Measurements from ENCODE around the gene TSPEAR. TPM values are rescaled to one million over a fixed set of nuclear protein-coding genes. Genes with fewer than 3 reads are reported as not detected.
A peak's percentile ranks its signal among the peaks of the same experiment; 100 is the strongest.

TSPEAR gene
- total and polyA plus RNA-seq, 8 donors, result 0.05 to 0.29 (median 0.12) TPM; not detected in 4

DNA sequence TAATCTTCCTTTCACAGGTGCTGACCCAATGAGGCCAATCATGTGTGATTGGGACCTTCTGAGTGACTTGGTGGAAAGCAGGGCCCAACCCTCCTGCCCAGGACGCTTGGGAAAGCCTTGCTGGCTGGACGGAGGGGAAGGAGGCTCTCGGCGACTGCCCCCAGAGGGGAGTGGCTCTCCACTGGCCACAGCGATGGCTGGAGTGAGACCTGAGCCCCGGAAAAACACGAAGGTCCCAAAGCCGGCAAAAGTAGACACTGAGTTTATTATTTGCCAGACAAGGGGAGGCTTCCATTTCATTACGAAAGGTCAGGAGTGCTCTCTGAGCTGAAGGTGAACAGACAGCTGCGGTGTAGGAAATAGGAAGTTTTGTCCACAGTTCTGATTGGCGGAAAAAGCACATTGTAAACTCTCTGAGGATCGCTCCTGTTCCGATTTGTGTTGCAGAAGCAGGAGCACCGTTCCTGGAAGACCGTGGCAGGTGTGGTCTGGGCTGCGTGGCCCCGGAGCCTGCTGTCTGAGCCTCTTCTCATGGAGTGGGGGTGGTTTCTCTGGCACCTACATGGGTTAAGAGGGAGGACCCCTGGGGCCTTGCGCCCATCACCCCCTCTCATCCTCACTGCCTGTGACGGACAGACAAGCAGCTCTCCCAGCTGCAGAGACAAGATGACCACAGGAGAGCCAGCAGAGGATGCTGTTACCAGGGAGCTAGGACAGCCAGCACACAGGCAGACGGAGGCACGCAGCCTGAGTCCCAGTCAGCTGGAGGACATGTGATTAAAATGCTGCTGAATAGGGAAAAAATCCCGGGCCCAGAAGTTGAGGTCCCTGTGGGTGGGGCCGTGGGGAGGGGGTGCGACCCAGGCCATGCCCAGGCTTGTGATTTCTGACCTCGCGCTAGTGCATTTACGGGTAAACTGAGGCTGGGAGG is 212.8 kb downstream of the TSPEAR start:
- Histone ChIP-seq H3K9me3 (peaks cover 0 to 4% (median 2%) of the 10 kb centered on the region in 4 donors), H3K27me3 (peaks cover 0 to 70% (median 0%) of the 10 kb centered on the region in 3 donors), H3K27ac (no peak overlapping the region), H3K36me3 (no peaks in the 10 kb centered on the region), H3K4me1 (peaks cover 0 to 23% (median 18%) of the 10 kb centered on the region in 4 donors), H3K4me3 (no peak overlapping the region)
- DNase-seq, result no peak
- TF ChIP-seq EP300 (IDR thresholded peaks at IDR 0.05) (no peak), POLR2AphosphoS5 (IDR thresholded peaks at IDR 0.05) (no peak), POLR2A (IDR thresholded peaks at IDR 0.05) (no peak)
- TF ChIP-seq, protein P1, sequence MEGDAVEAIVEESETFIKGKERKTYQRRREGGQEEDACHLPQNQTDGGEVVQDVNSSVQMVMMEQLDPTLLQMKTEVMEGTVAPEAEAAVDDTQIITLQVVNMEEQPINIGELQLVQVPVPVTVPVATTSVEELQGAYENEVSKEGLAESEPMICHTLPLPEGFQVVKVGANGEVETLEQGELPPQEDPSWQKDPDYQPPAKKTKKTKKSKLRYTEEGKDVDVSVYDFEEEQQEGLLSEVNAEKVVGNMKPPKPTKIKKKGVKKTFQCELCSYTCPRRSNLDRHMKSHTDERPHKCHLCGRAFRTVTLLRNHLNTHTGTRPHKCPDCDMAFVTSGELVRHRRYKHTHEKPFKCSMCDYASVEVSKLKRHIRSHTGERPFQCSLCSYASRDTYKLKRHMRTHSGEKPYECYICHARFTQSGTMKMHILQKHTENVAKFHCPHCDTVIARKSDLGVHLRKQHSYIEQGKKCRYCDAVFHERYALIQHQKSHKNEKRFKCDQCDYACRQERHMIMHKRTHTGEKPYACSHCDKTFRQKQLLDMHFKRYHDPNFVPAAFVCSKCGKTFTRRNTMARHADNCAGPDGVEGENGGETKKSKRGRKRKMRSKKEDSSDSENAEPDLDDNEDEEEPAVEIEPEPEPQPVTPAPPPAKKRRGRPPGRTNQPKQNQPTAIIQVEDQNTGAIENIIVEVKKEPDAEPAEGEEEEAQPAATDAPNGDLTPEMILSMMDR (IDR thresholded peaks at IDR 0.05), result no peak
- 58 to 69% (median 63%) methylated on average over 27 of the region's 27 CpGs for WGBS, 5 donors
- intact Hi-C loops (cut with DNase I; ENCODE audit: low total_unique reads), result no loop called here

DNA sequence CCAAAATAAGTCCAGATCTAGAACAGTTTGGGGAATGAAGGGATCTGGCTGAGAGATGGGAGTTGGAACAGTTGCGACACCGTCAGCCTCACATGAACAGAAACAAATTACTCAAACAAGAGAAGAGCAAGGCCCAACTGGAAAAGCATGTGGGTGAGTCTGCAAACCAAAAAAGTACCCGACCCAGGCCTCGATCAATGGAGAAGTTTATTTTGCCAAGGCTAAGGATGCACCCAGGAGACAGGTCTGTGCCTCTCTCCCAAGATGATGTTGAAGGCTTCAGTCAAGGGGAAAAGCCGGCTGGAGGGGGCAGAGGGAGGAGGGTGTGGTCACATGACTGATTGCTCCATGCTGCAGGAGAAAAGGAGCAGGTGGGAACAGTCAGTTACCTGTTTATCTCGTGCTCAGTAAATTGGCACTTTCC is 213.7 kb downstream of the TSPEAR start:
- H3K27ac ChIP-seq, result peak overlapping the region in 2 of 5 donors; percentile 14 to 40
- intact Hi-C loops (cut with DNase I; ENCODE audit: low total_unique reads), result no loop called here
- H3K36me3 ChIP-seq, result no peaks in the 10 kb centered on the region
- peaks cover 0 to 64% (median 0%) of the 10 kb centered on the region in 3 donors for H3K27me3 ChIP-seq
- peaks cover 4 to 12% (median 10%) of the 10 kb centered on the region in 4 donors for H3K9me3 ChIP-seq
- no peak overlapping the region for H3K4me3 ChIP-seq
- WGBS, 5 donors, result 51 to 61% (median 57%) methylated on average over 6 of the region's 6 CpGs
- TF ChIP-seq POLR2AphosphoS5 (IDR thresholded peaks at IDR 0.05) (no peak), EP300 (IDR thresholded peaks at IDR 0.05) (no peak), POLR2A (IDR thresholded peaks at IDR 0.05) (no peak)
- TF ChIP-seq, protein P1 (IDR thresholded peaks at IDR 0.05), result no peak
- peak in 1 of 2 donors; percentile 46 for DNase-seq
- H3K4me1 ChIP-seq, result peaks cover 0 to 23% (median 18%) of the 10 kb centered on the region in 4 donors

DNA sequence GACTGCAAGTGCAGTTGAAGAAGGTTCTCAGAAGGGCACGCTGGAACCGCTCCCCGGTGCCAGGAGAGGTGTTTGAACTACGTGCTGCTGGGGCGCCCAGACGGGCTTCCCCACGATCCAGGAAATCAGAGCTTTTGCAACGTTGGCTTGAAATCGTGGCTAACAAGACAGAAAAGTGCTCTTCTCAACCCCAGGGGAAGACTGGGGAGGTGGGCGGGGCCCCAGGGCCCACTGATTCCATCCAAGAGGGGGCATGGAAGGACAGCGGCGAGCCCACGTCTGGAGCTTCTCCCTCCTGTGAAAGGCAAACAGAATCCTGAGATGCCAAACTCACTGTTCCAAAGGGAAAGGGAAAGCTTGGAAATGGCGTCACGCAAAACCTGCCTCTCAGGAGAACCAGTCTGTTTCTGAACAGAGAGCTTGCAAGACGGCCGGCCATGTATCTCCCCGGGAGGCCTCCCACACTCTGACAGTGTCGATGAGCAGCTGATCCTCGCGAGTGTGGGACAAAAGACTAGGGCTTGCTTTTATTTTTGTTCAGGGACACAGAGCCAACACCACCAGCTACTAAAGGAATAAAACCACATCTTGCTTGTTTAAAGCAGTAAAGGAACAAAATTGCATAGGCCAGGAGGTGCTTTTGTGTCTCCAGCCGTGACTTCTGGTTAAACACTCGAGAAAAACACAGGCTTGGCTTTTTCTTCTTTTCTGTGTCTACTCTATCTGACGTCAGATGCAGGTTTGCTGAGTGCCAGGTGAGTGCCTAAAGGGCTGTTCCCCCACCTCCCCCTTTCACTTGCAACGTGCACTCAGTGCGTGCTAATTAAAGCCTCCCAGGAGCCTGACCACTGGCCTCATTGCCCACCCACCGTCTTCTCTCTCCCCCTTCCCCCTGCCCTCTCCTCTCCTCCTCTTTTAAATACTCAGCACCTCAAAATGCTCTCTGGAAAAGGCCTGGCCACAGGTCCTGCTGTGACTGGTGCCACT is 214.5 kb downstream of the TSPEAR start:
- intact Hi-C loops (cut with DNase I; ENCODE audit: low total_unique reads), result no loop called here
- 55 to 68% (median 66%) methylated on average over 27 of the region's 27 CpGs for WGBS, 5 donors
- Histone ChIP-seq H3K36me3 (no peaks in the 10 kb centered on the region), H3K27ac (peak overlapping the region in 3 of 5 donors; percentile 14 to 40 (median 20)), H3K9me3 (peaks cover 4 to 21% (median 16%) of the 10 kb centered on the region in 4 donors), H3K4me3 (no peak overlapping the region), H3K27me3 (peaks cover 0 to 60% (median 0%) of the 10 kb centered on the region in 3 donors), H3K4me1 (peaks cover 0 to 23% (median 18%) of the 10 kb centered on the region in 4 donors)
- no peak for DNase-seq
- TF ChIP-seq POLR2AphosphoS5 (IDR thresholded peaks at IDR 0.05), result no peak
- TF ChIP-seq EP300 (IDR thresholded peaks at IDR 0.05), result no peak
- TF ChIP-seq, protein P1 (IDR thresholded peaks at IDR 0.05), result no peak
- no peak for TF ChIP-seq POLR2A (IDR thresholded peaks at IDR 0.05)
